ENCODE results near the gene IGFN1.

- TF ChIP-seq GABPA (IDR thresholded peaks at IDR 0.05; ENCODE audit: borderline replicate concordance, insufficient read depth, low read length): no peak
- TF ChIP-seq ZNF274 (IDR thresholded peaks at IDR 0.05; ENCODE audit: borderline replicate concordance, extremely low read depth, low read length): no peak
Observed at GRCh38 chr1:201253906-201254624, 63.4 kb downstream of the IGFN1 start.

Data from H1 (cell line).